Posterior vena cava (tissue), 2 donors: ENCODE measurements around the gene ASB11. TPM values are rescaled to one million over a fixed set of nuclear protein-coding genes. Genes with fewer than 3 reads are reported as not detected.
"Not testable (repeated sequence)": the region's sequence is repeated elsewhere in the genome, so short reads cannot be mapped to it uniquely, and the experiment has no call there.

Experiments
- DNase-seq: peaks from one replicate; pipeline ENCODE4 v3.0.0-alpha.2; 2020; ENCODE audit warnings: low spot score
- intact Hi-C, 2 donors: fragments of 100-400 bp; cut with DNase I; formaldehyde crosslinking; loops; one replicate each; pipeline versions ENCODE4 v1.14.1 to v1.14.2; 2022 to 2023
- total RNA-seq, 2 donors: library from RNA; stranded (reverse); fragmentation: NEBNext Ultra II Directional; extraction: Animal tissue kit (Norgen Biotek cat#: 25700); gene quantifications; one replicate each; pipeline ENCODE4 v1.2.1, GENCODE V29; 2021
- donor health status: DM: yes; HTN: yes; CAD: no.
- donor health status: DM: yes; HTN: yes; CAD: no.

ASB11 gene
- total RNA-seq, 2 donors from 2014 or later: not detected

- DNase-seq: no peak
- intact Hi-C loops: no loop called here
Measured at GRCh38 chrX:15311119-15311518, 4.3 kb downstream of the ASB11 start.

GRCh38 chrX:15310117-15310516 lies 5.3 kb downstream of the ASB11 start:
- no peak for DNase-seq
- intact Hi-C loops: no loop called here

GRCh38 chrX:15305899-15306298 lies 9.5 kb downstream of the ASB11 start:
- intact Hi-C loops, DNase-seq: not testable (repeated sequence)

GRCh38 chrX:15301924-15302323 lies 13.5 kb downstream of the ASB11 start:
- no peak for DNase-seq
- intact Hi-C loops: no loop called here

GRCh38 chrX:15299941-15300851 lies 15.2 kb downstream of the ASB11 start:
- no peak for DNase-seq
- intact Hi-C loops: no loop called here

GRCh38 chrX:15298780-15299179 lies 16.7 kb downstream of the ASB11 start:
- intact Hi-C loops: no loop called here

GRCh38 chrX:15298201-15298600 lies 17.2 kb downstream of the ASB11 start:
- intact Hi-C loops: no loop called here

More at GRCh38 chrX:15298780-15299179, 16.7 kb downstream of the ASB11 start:
- no peak for DNase-seq

GRCh38 chrX:15293451-15293850 lies 22.0 kb downstream of the ASB11 start:
- intact Hi-C loops: no loop called here
- no peak for DNase-seq

More at GRCh38 chrX:15298201-15298600, 17.2 kb downstream of the ASB11 start:
- no peak for DNase-seq

- DNase-seq: no peak
- intact Hi-C loops: no loop called here
Measured at GRCh38 chrX:15292861-15293260, 22.6 kb downstream of the ASB11 start.

GRCh38 chrX:15277604-15278003 lies 37.8 kb downstream of the ASB11 start:
- intact Hi-C loops: no loop called here
- no peak for DNase-seq

GRCh38 chrX:15274946-15275345 lies 40.5 kb downstream of the ASB11 start:
- intact Hi-C loops: no loop called here
- no peak for DNase-seq

- DNase-seq, intact Hi-C loops: not testable (repeated sequence)
Measured at GRCh38 chrX:15273275-15273674, 42.2 kb downstream of the ASB11 start.

- no peak for DNase-seq
- intact Hi-C loops: no loop called here
Measured at GRCh38 chrX:15271757-15272156, 43.7 kb downstream of the ASB11 start.

- intact Hi-C loops: no loop called here
- DNase-seq: no peak
Measured at GRCh38 chrX:15269618-15270521, 45.6 kb downstream of the ASB11 start, which contains the start of gene ASB9. TSS of gene ASB9 (minus strand) at chrX:15270083. CDS start at chrX:15269874, 209 bp downstream.

GRCh38 chrX:15269120-15269519 lies 46.3 kb downstream of the ASB11 start:
- intact Hi-C loops: no loop called here
- no peak for DNase-seq

- DNase-seq: no peak
- intact Hi-C loops: no loop called here
Measured at GRCh38 chrX:15254852-15255251, 60.6 kb downstream of the ASB11 start.

- intact Hi-C loops: no loop called here
Measured at GRCh38 chrX:15245896-15246295, 69.5 kb downstream of the ASB11 start.

GRCh38 chrX:15244421-15244820 lies 71.0 kb downstream of the ASB11 start:
- intact Hi-C loops: loop anchor here in 1 of 2 donors (5.0 kb wide), 1 partner anchor 1202 kb away; no protein-coding TSS in a partner anchor
- DNase-seq: no peak

More at GRCh38 chrX:15245896-15246295, 69.5 kb downstream of the ASB11 start:
- no peak for DNase-seq

GRCh38 chrX:15242899-15243555 lies 72.4 kb downstream of the ASB11 start:
- DNase-seq: no peak
- intact Hi-C loops: loop anchor here in 1 of 2 donors (5.0 kb wide), 1 partner anchor 1201 kb away; no protein-coding TSS in a partner anchor
